ENCODE results near the gene ADAMTS12.

GRCh38 chr5:33801292-33801691, 90.5 kb downstream of the ADAMTS12 start:
- TF ChIP-seq TSHZ2 (CRISPR knock-in tag; IDR thresholded peaks at IDR 0.05) (no peak), ZC3H10 (CRISPR knock-in tag; IDR thresholded peaks at IDR 0.05) (no peak), ISL1 (CRISPR knock-in tag; IDR thresholded peaks at IDR 0.05) (no peak), CREB5 (CRISPR knock-in tag; IDR thresholded peaks at IDR 0.05; ENCODE audit: low read depth) (no peak), ARNTL (CRISPR knock-in tag; IDR thresholded peaks at IDR 0.05; ENCODE audit: borderline replicate concordance, low read depth) (no peak), PPARA (CRISPR knock-in tag; IDR thresholded peaks at IDR 0.05; ENCODE audit: borderline replicate concordance) (no peak), PATZ1 (CRISPR knock-in tag; IDR thresholded peaks at IDR 0.05; ENCODE audit: borderline replicate concordance) (no peak), POU6F1 (CRISPR knock-in tag; IDR thresholded peaks at IDR 0.05; ENCODE audit: borderline replicate concordance, low read depth) (no peak), ZNF565 (CRISPR knock-in tag; conservative IDR thresholded peaks at IDR 0.05; ENCODE audit: low read depth) (no peak)

All from SK-N-SH treated with all-trans-retinoic acid at 6 μM for 48 hours (cell line).